Measurements from ENCODE around the gene CRTC2. TPM values are rescaled to one million over a fixed set of nuclear protein-coding genes. Genes with fewer than 3 reads are reported as not detected.
A peak's percentile ranks its signal among the peaks of the same experiment; 100 is the strongest.

Gene CRTC2
- total and polyA plus RNA-seq, 2 of the 4 experiments (the other 2 are of a cell fraction) = 2.7 to 20.1 TPM

- Histone ChIP-seq H2AFZ (replicated peaks; ENCODE audit: low read length, poor library complexity) (no peak overlapping the region), H3K9ac (ENCODE audit: low read depth, low read length) (no peak overlapping the region), H3K27ac (ENCODE audit: insufficient read depth, low read length) (no peak overlapping the region), H3K4ac (ENCODE audit: low read depth, low read length) (no peak overlapping the region; the same call in 1 of the 2 replicates), H2BK20ac (ENCODE audit: low read depth, low read length) (no peak overlapping the region), H4K8ac (ENCODE audit: low read depth in 2 of 2, low read length in 2 of 2) (peak overlapping the region in 1 of 2 experiments; percentile 50; a peak in 1 of 4 replicates), H3K23ac (ENCODE audit: low read depth, low read length) (no peak overlapping the region), H3K27me3 (ENCODE audit: control insufficient read depth, insufficient read depth, low read length) (no peaks in the 10 kb centered on the region), H3K36me3 (ENCODE audit: control insufficient read depth, insufficient read depth, low read length) (peaks cover 32% of the 10 kb centered on the region), H3K9me3 (ENCODE audit: control insufficient read depth, insufficient read depth, low read length) (no peaks in the 10 kb centered on the region), H3K4me2 (ENCODE audit: low read depth, low read length) (no peak overlapping the region), H3K56ac (ENCODE audit: extremely low read depth, insufficient read depth, low read length) (no peak overlapping the region), H3K79me1 (ENCODE audit: low read depth in 1 of 2, low read length in 2 of 2) (peaks cover 0 to 7% of the 10 kb centered on the region in 2 experiments; a peak in 2 of 4 replicates), H3K18ac (ENCODE audit: low read depth, low read length) (no peak overlapping the region), H2AK9ac (replicated peaks; ENCODE audit: low read depth, low read length, poor library complexity) (no peak overlapping the region), H2BK15ac (ENCODE audit: low read depth, low read length) (no peak overlapping the region), H4K20me1 (ENCODE audit: insufficient read depth, low read length) (peaks cover 6% of the 10 kb centered on the region; the same call in 1 of the 2 replicates), H3K4me1 (ENCODE audit: control insufficient read depth, insufficient read depth, low read length) (peaks cover 9% of the 10 kb centered on the region), H2BK120ac (ENCODE audit: low read depth, low read length) (no peak overlapping the region), H4K91ac (ENCODE audit: insufficient read depth, low read depth, low read length) (no peak overlapping the region), H2AK5ac (ENCODE audit: low read depth, low read length) (peak overlapping the region; percentile 80), H3K14ac (replicated peaks; ENCODE audit: low read depth, low read length) (0 out of 2 replicates have a peak overlapping the region, but pooled peaks have one; percentile 72), H4K5ac (ENCODE audit: low read depth, low read length) (no peak overlapping the region), H3K4me3 (ENCODE audit: insufficient read depth, low read depth, low read length) (no peak overlapping the region), H3K9me1 (ENCODE audit: insufficient read depth, low read length) (peaks cover 6% of the 10 kb centered on the region), H2BK5ac (ENCODE audit: low read depth, low read length, poor library complexity, severe bottlenecking) (no peak overlapping the region)
- no peak for DNase-seq
- ChIA-PET POLR2A (ENCODE audit: unreplicated experiment) (interaction anchor here (0.6 kb wide), 1 partner anchor 518 kb away, joined by 3 read pairs; no protein-coding TSS in a partner anchor), CTCF (interaction anchor here (1.3 kb wide), 1 partner anchor 17 kb away, joined by 4 read pairs; the partner anchor contains the start of gene DENND4B)
- intact Hi-C loops (cut with micrococcal nuclease) (loop anchor here (10.0 kb wide), 1 partner anchor 135 kb away; no protein-coding TSS in a partner anchor), in situ Hi-C loops (cut with MboI; ENCODE audit: low sequenced_read_pairs) (no loop called here), dilution Hi-C loops (cut with HindIII; ENCODE audit: low sequenced_read_pairs, unreplicated experiment) (no loop called here)
- ATAC-seq (ENCODE audit: low read depth) = no peak
- WGBS, 2 experiments (ENCODE audit: extremely low coverage in 2 of 2, insufficient read length in 1 of 2) = no CpG with 5 or more reads among the region's 5 CpGs
- BruUV-seq (replicated peaks) = no TSS peak
- no peak for TF ChIP-seq CTCF (conservative IDR thresholded peaks at IDR 0.05; ENCODE audit: low read depth, low read length)
These were observed 29.0 kb downstream of the CRTC2 start for GRCh38 chr1:153929426-153929825.

Measured in IMR-90 (cell line).